Loucy (cell line): ENCODE results near the gene GRID1.

Source experiments
- CTCF ChIP-seq: fragments of 200-600 bp; sonication (generic); conservative IDR thresholded peaks from 2 replicates; pipeline ENCODE4 v1.5.1; 2014; ENCODE audit warnings: mild to moderate bottlenecking, antibody characterized with exemption, low read length
- EZH2phosphoT487 ChIP-seq: fragments of 200-600 bp; IDR thresholded peaks from 2 replicates; pipeline ENCODE4 v1.6.1; 2018; ENCODE audit warnings: antibody characterized with exemption, mild to moderate bottlenecking, moderate library complexity, borderline replicate concordance

DNA sequence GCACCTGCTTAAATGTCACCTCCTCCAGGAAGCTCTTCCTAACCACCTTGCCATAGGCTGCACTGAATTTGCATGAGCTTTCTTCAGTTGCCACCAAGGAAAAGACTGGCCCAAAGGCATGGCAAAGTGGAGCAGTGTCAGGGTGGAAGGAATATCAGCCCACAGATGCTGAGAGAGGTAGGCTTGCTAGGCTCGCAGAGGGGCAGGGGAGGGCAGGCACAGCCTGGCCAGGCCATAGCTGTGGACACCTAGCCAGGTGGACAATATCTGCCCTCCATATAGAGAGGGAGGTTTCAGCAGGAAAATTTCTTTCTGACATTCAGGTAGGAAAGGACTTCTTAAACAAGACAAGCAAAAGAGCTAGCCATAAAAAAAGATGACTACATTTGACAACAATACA, 166.3 kb downstream of the GRID1 start:
- no peak for TF ChIP-seq CTCF
- no peak for TF ChIP-seq EZH2phosphoT487
